ENCODE data around the gene JKAMP. TPM values are rescaled to one million over a fixed set of nuclear protein-coding genes. Genes with fewer than 3 reads are reported as not detected.
"Not testable (repeated sequence)": the region's sequence is repeated elsewhere in the genome, so short reads cannot be mapped to it uniquely, and the experiment has no call there.

Gene JKAMP, protein sequence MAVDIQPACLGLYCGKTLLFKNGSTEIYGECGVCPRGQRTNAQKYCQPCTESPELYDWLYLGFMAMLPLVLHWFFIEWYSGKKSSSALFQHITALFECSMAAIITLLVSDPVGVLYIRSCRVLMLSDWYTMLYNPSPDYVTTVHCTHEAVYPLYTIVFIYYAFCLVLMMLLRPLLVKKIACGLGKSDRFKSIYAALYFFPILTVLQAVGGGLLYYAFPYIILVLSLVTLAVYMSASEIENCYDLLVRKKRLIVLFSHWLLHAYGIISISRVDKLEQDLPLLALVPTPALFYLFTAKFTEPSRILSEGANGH
- total RNA-seq = 10 to 100 TPM; 35.7 to 76.6 (median 58.8) TPM

DNA sequence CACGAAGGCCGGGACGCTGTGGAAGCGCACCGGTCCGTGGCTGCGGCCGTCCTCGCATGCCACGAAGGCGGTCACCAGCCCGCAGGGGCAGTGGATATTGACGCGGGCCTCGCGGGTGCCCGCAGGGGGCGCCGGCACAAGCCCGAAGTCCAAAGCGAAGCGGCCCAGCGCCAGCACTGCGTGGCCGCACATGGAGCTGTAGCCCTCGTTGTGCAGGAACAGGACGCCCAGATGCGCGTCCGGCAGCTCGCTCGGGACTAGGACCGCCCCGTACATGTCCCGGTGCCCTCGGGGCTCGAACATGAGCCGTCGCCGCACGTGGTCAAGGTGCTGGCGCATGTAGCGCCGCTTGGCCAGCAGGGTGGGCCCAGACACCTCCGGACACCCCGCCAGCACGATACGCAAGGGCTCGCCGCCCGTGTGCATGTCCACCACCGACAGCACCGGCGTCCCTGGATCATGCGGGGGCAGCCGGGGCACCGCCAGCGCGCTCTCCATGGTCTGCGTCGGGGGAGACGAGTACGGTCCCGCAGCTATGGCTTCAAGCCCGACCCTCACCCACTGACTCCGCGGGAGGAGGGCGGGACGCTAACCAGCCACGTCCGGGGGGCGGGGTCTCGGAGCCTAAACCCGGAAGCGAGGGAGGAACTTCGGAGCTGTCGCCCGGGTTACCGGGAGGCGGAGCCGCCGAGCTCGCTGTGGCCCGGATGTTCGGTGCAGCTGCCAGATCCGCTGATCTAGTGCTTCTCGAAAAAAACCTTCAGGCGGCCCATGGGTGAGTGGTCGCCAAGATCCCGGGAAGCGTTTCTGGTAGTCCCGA is at the start of gene JKAMP, which contains the start of gene L3HYPDH:
TSS of gene JKAMP (plus strand) at position 699 of the 820 bp plus-strand sequence. CDS start at position 772, 73 bp downstream.
TSS of gene L3HYPDH (minus strand) at position 590 of the 820 bp plus-strand sequence. CDS start at position 498, 92 bp downstream.
- TF ChIP-seq, protein P1, sequence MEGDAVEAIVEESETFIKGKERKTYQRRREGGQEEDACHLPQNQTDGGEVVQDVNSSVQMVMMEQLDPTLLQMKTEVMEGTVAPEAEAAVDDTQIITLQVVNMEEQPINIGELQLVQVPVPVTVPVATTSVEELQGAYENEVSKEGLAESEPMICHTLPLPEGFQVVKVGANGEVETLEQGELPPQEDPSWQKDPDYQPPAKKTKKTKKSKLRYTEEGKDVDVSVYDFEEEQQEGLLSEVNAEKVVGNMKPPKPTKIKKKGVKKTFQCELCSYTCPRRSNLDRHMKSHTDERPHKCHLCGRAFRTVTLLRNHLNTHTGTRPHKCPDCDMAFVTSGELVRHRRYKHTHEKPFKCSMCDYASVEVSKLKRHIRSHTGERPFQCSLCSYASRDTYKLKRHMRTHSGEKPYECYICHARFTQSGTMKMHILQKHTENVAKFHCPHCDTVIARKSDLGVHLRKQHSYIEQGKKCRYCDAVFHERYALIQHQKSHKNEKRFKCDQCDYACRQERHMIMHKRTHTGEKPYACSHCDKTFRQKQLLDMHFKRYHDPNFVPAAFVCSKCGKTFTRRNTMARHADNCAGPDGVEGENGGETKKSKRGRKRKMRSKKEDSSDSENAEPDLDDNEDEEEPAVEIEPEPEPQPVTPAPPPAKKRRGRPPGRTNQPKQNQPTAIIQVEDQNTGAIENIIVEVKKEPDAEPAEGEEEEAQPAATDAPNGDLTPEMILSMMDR (IDR thresholded peaks at IDR 0.05) = no peak
- ATAC-seq (ENCODE audit: low FRiP score) (peak; percentile 92), DNase-seq (ENCODE audit: low spot score) (peak; percentile 98)

- no peak for DNase-seq (ENCODE audit: low spot score)
- TF ChIP-seq, protein P1 (IDR thresholded peaks at IDR 0.05) = no peak
- ATAC-seq (ENCODE audit: low FRiP score) = no peak
These were observed 49.2 kb upstream of the JKAMP start for GRCh38 chr14:59435101-59435500.

DNA sequence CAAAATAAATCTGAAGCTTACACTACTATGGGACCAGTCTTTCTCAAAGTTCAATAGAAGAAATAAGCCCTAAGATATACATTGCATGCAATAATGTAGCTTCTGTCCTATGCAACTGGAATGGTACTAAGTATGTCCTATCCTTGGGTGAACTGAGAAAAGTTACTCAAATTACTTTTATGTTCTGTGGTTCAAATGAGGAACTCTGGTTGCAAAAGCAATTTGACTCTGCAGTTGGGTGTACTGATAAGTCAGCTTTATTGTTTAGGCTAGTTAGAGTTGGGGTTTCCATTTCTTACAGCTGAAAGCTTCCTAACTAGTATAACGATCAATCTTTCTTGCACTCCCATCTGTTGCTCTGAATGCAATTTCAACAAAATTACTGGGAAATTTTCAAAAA is 48.3 kb upstream of the JKAMP start:
- ATAC-seq (ENCODE audit: low FRiP score) = no peak
- TF ChIP-seq, protein P1 (IDR thresholded peaks at IDR 0.05) = no peak
- DNase-seq (ENCODE audit: low spot score) = no peak

DNA sequence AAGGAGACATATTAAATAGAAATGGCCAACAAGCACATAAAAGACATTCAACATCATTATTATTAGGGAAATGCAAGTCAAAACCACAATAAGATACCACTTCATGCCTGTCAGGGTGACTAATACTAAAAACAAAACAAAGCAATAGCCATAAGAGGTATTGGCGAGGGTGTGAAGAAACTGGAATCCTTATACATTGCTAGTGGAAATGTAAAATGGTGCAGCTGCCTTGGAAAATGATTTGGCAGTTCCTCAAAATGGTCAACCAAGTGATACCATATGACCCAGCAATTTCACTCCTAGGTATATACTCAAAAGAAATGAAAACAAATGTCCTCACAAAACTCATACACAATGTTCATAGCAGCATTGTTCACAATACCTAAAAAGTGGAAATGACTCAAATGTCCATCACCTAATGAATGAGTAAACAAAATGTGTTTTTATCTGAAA is 46.1 kb upstream of the JKAMP start:
- TF ChIP-seq, protein P1 (IDR thresholded peaks at IDR 0.05) = no peak
- DNase-seq (ENCODE audit: low spot score) (no peak), ATAC-seq (ENCODE audit: low FRiP score) (no peak)

GRCh38 chr14:59439256-59439965 is 44.9 kb upstream of the JKAMP start:
- ATAC-seq (ENCODE audit: low FRiP score) (peak; percentile 75), DNase-seq (ENCODE audit: low spot score) (no peak)
- TF ChIP-seq, protein P1 (IDR thresholded peaks at IDR 0.05) = no peak

- DNase-seq (ENCODE audit: low spot score); ATAC-seq (ENCODE audit: low FRiP score): not testable (repeated sequence)
These were observed 35.6 kb upstream of the JKAMP start for GRCh38 chr14:59448673-59449072.

DNA sequence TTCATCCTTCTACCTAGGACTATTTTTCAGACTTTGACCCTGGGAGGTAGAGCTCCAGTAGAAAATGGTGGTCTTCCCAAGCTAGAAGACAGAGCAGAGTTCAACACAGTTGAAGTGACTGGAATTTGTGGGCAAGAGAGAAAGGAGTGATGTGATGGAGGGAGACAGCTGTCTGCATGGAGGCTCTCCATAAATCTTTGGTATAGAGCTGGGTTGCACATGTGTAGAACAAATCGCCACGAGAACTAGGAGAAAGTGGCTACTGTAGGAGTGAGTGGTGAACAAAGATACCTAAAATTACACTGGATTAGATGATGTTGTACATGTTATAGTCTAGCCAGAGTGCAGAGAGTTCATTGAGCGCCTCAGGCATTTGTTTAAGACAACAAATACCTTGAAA is 33.6 kb upstream of the JKAMP start:
- ATAC-seq (ENCODE audit: low FRiP score) = no peak
- DNase-seq (ENCODE audit: low spot score) = no peak
- TF ChIP-seq, protein P1 (IDR thresholded peaks at IDR 0.05) = no peak

All from omental fat pad (tissue), 4 donors.